NB4 (cell line): ENCODE results near the gene DSTN.
"Not testable (repeated sequence)": the region's sequence is repeated elsewhere in the genome, so short reads cannot be mapped to it uniquely, and the experiment has no call there.

Experiments
- DNase-seq: peaks from one replicate; pipeline ENCODE4 v3.0.0; 2010; ENCODE audit warnings: low read depth
- H3K4me3 ChIP-seq: one replicate; pipeline ENCODE4 v1.5.1; 2011; ENCODE audit warnings: mild to moderate bottlenecking, low read depth, low read length, moderate library complexity
- CTCF ChIP-seq: IDR thresholded peaks from one replicate; pipeline ENCODE4 v1.5.1; 2012; ENCODE audit warnings: low read depth, low read length
- MYC ChIP-seq: IDR thresholded peaks from 2 replicates; pipeline ENCODE4 v1.6.1; 2011; ENCODE audit warnings: low read depth, low read length
- POLR2A ChIP-seq: IDR thresholded peaks from 2 replicates; pipeline ENCODE4 v1.6.1; 2011; ENCODE audit warnings: mild to moderate bottlenecking; ENCODE audit not compliant: insufficient read length; ENCODE audit errors: extremely low read depth
- TF ChIP-seq, protein P1 (sequence below): IDR thresholded peaks from 2 replicates; pipeline ENCODE4 v1.6.1; 2011; ENCODE audit warnings: low read depth, low read length

DSTN gene

DNA sequence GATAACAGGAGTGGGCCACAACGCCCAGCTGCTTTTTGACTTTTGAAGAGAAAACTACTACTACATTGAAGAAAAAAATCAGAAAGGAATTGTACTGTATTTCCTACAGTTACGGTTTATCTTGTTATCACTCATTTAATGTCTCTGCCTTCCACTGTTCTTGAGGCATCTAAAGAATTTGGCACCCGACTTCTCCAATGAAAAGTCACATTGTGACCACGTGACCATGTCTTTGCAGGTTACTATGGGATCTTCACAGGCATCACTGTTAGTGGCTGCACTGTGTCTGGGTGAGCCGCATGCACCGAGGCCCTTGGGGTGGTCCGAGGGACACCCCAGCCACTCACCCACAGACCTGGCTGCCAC is 85.4 kb downstream of the DSTN start:
- no peak for TF ChIP-seq MYC
- no peak for TF ChIP-seq POLR2A
- TF ChIP-seq, protein P1, sequence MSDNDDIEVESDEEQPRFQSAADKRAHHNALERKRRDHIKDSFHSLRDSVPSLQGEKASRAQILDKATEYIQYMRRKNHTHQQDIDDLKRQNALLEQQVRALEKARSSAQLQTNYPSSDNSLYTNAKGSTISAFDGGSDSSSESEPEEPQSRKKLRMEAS = no peak
- TF ChIP-seq CTCF = no peak
- no peak for DNase-seq
- no peak overlapping the region for H3K4me3 ChIP-seq

- H3K4me3 ChIP-seq = no peak overlapping the region
- DNase-seq = no peak
- TF ChIP-seq POLR2A = no peak
- no peak for TF ChIP-seq MYC
- TF ChIP-seq CTCF = no peak
- TF ChIP-seq, protein P1 = no peak
These were observed 86.1 kb downstream of the DSTN start for GRCh38 chr20:17655865-17656479.

DNA sequence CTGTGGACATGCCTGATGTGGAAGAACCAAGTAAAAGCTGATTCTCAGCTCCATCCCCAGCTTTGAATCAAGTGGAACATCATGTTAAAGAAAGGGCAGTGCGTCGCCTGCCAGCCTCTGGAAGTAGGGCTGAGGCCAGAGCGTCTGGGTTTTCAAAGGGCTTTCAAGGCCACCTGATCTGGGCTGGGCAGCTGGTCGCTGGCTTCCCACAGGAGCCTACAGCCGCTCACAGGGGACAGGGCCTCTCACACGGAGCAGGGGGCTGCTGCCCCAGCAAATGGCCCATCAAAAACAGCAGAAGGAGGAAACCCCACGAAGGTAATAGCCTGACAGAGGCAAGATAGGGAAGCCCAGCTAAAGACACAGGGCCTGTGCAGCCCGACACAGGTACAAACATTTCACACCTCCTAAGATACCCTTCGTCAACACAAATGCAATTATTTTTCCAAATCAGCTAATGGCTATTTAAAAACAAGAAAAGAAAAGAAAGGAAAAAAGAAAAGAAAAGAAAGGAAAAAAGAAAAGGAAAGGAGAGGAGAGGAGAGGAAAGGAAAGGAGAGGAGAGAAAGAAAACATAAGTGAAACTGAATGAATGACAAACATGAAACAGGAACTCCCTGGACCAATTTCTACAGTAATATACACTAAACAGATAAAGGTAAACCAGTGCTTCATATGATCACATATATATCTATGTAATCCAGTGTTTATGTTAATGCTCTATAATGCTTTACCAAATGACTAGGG is 87.4 kb downstream of the DSTN start:
- no peak for DNase-seq
- no peak overlapping the region for H3K4me3 ChIP-seq
- TF ChIP-seq CTCF = no peak
- TF ChIP-seq MYC = no peak
- TF ChIP-seq, protein P1 = no peak
- no peak for TF ChIP-seq POLR2A

GRCh38 chr20:17657898-17658647 is 88.2 kb downstream of the DSTN start:
- DNase-seq = no peak
- TF ChIP-seq MYC (no peak), POLR2A (no peak), CTCF (no peak)
- TF ChIP-seq, protein P1 = no peak
- H3K4me3 ChIP-seq = no peak overlapping the region

DNA sequence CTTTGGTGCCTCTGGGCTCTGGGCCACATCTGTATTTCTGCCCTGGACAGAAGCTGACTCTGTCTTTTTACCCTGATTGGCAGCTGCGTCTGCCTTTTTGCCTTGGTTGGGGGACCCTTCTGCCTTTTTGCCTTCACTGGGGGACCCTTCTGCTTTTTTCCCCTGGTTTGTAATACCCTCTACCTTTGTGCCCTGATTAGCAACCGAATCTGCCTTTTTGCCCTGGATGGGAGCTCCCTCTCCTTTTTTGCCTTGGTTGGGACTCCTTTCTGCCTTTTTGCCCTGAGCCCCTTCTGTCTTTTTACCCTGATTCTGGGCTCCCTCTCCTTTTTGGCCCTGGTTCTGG is 88.7 kb downstream of the DSTN start:
- no peak for DNase-seq
- no peak for TF ChIP-seq CTCF
- TF ChIP-seq, protein P1 = no peak
- no peak for TF ChIP-seq POLR2A
- TF ChIP-seq MYC = no peak
- no peak overlapping the region for H3K4me3 ChIP-seq

DNA sequence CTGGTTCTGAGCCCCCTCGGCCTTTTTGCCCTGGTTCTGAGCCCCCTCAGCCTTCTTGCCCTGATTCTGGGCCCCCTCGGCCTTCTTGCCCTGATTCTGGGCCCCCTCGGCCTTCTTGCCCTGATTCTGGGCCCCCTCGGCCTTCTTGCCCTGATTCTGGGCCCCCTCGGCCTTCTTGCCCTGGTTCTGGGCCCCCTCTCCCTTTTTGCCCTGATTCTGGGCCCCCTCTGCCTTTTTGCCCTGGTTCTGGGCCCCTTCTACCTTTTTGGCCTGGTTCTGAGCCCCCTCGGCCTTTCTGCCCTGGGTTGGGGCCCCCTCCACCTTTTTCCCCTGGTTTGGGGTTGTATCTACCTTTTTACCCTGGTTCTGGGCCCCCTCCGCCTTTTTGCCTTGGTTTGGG is 89.5 kb downstream of the DSTN start:
- not testable (repeated sequence) for H3K4me3 ChIP-seq, DNase-seq
